Measurements from ENCODE around the gene ANO3. TPM values are rescaled to one million over a fixed set of nuclear protein-coding genes. Genes with fewer than 3 reads are reported as not detected.
A peak's percentile ranks its signal among the peaks of the same experiment; 100 is the strongest.
"Not testable (repeated sequence)": the region's sequence is repeated elsewhere in the genome, so short reads cannot be mapped to it uniquely, and the experiment has no call there.

ANO3 gene
- total RNA-seq, 2 donors from 2014 or later: 0.12 to 0.13 TPM

DNA sequence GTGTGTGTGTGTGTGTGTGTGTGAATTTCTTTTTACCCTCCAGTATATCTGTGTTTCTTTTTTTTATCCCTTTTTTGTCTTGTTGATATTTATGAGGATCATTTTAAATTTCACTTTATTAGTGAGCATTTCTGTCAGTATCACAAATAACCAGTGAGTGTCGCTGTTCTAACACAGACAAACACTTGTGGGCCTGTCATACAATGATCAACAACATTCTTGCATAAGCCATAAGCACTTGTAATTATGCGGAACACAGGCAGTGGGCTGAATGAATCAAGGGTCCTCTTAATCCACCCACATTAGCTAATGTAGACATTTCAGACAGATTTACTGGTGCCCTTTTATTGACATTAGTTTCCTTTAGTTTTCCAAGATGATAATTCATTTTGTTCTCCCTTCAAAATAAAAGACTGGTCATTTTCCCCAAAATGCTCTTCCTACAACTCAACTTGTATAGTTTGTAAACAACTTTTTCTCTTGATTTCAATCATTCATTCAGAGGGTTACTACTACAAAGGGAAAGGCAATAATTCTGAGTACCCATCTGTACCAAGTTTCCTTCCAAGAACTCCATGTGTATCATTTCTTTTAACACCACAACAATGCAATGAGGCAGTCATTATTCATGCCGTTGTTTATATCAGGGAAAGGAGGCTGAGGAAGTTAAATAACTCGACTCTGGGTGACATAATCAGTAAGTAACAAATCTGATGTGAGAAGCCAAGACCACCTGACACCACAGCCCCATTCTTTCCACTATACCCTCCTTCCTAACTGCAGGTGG, 34.5 kb upstream of the ANO3 start:
- Histone ChIP-seq H3K36me3 (no peaks in the 10 kb centered on the region), H3K4me3 (no peak overlapping the region), H3K9me3 (no peaks in the 10 kb centered on the region), H3K27ac (no peak overlapping the region), H3K27me3 (no peaks in the 10 kb centered on the region), H3K4me1 (no peaks in the 10 kb centered on the region), H3K9ac (ENCODE audit: low read depth in 2 of 2, low read length in 2 of 2) (no peak overlapping the region)
- intact Hi-C loops (cut with DNase I): loop anchor here (5.0 to 10.0 kb wide), 3 partner anchors 355 to 860 kb away; no protein-coding TSS in a partner anchor
- TF ChIP-seq, protein P1, sequence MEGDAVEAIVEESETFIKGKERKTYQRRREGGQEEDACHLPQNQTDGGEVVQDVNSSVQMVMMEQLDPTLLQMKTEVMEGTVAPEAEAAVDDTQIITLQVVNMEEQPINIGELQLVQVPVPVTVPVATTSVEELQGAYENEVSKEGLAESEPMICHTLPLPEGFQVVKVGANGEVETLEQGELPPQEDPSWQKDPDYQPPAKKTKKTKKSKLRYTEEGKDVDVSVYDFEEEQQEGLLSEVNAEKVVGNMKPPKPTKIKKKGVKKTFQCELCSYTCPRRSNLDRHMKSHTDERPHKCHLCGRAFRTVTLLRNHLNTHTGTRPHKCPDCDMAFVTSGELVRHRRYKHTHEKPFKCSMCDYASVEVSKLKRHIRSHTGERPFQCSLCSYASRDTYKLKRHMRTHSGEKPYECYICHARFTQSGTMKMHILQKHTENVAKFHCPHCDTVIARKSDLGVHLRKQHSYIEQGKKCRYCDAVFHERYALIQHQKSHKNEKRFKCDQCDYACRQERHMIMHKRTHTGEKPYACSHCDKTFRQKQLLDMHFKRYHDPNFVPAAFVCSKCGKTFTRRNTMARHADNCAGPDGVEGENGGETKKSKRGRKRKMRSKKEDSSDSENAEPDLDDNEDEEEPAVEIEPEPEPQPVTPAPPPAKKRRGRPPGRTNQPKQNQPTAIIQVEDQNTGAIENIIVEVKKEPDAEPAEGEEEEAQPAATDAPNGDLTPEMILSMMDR (IDR thresholded peaks at IDR 0.05): peak; percentile 53
- no peak for DNase-seq

DNA sequence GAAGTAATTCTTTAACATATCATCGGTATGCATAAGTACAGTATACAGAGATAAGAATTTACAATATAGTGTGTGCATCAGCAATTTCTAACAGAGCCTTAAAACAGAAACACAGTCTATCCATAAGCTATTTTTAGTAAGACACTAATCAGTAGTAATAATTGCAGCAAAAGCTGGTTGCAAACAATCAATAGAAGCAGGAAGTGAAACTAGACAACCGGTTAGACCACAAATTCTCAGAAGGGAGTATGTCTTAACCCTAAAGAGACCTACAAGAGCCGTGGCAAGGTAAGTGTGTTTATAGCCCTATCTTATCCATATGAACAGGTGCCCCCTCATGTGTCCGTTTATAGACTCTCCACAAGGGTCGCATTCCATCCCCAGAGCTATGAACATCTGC, 15.6 kb upstream of the ANO3 start:
- H3K4me1 ChIP-seq; intact Hi-C loops (cut with DNase I); H3K27me3 ChIP-seq; H3K9ac ChIP-seq (ENCODE audit: low read depth in 2 of 2, low read length in 2 of 2); H3K9me3 ChIP-seq; H3K27ac ChIP-seq; H3K4me3 ChIP-seq; DNase-seq; H3K36me3 ChIP-seq: not testable (repeated sequence)

DNA sequence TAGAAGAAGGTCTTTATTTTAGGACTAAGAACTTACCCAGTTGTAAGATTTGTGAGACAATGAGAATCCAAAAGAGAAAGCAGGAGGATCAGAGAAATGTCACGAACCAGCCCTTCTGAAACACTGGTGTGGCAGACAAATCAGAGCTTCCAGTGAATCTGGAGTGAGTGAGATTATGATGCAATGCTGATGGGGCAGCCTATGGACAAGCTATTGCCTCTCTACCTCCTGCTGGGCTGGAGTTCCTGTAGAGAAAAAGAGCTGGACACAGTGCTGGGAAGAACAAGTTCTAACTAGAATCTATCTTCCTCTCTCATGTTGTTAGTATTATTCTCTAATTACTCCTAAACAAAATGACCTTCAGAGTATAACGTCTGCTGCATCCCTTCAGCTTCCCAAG, 12.0 kb upstream of the ANO3 start:
- DNase-seq: no peak
- no peak overlapping the region for H3K27ac ChIP-seq
- H3K4me3 ChIP-seq: no peak overlapping the region
- intact Hi-C loops (cut with DNase I): no loop called here
- no peaks in the 10 kb centered on the region for H3K4me1 ChIP-seq
- no peaks in the 10 kb centered on the region for H3K9me3 ChIP-seq
- H3K9ac ChIP-seq (ENCODE audit: low read depth in 2 of 2, low read length in 2 of 2): no peak overlapping the region
- no peaks in the 10 kb centered on the region for H3K27me3 ChIP-seq
- no peaks in the 10 kb centered on the region for H3K36me3 ChIP-seq
- TF ChIP-seq, protein P1 (IDR thresholded peaks at IDR 0.05): no peak

DNA sequence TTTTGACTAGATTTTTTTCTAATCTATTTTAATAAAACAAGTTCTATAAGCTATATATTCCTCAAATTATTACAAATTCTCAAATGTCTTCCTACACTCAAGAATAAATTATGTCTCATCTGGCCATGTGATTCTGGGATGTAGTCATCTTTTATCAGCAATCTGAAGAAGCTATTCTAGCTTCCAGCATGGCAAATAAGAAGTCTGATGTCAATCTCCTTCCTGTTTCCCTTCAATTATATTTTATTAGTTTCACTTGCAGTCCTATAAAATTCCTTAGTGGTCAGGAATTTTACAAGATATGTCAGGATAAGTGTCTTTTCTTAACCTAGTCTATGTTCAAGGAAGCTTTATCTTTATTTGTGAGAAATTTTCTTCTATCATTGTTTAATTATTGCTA, 10.4 kb upstream of the ANO3 start:
- no peak overlapping the region for H3K9ac ChIP-seq (ENCODE audit: low read depth in 2 of 2, low read length in 2 of 2)
- DNase-seq: no peak
- TF ChIP-seq, protein P1 (IDR thresholded peaks at IDR 0.05): no peak
- no peak overlapping the region for H3K4me3 ChIP-seq
- H3K36me3 ChIP-seq: no peaks in the 10 kb centered on the region
- intact Hi-C loops (cut with DNase I): no loop called here
- H3K9me3 ChIP-seq: no peaks in the 10 kb centered on the region
- no peak overlapping the region for H3K27ac ChIP-seq
- no peaks in the 10 kb centered on the region for H3K4me1 ChIP-seq
- H3K27me3 ChIP-seq: no peaks in the 10 kb centered on the region

DNA sequence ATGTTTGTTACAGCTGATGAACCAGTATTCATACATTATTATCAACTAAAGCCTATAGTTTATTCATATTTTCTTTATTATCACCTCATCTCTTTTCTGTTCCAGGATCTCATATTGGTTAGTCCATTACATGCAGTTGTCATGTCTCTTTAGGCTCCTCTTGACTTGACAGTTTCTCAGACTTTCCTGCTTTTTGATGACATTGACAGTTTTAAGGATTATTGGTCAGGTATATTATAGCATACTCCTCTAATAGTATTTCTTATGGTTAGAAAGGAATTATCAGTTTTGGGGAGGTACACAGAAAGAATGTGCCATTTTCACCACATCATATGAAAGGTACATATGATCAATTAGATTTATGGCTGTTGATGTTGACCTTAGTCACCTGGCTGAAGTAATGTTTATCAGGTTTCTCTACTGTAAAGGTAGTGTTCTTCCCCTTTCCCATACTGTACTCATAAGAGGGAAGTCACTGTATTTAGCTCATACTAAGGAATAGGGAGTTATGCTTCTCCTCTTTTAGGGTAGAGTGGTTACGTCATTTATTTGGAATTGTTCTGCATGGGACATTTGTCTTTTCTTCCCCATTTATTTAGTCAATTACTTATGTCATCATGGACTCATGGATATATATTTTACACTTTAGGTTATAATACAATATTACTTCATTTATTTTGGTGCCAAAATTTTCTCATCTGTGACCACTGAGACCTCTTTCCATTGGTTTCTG, 9.4 kb upstream of the ANO3 start:
- Histone ChIP-seq H3K9me3 (no peaks in the 10 kb centered on the region), H3K27ac (no peak overlapping the region), H3K4me3 (no peak overlapping the region), H3K9ac (ENCODE audit: low read depth in 2 of 2, low read length in 2 of 2) (no peak overlapping the region), H3K27me3 (no peaks in the 10 kb centered on the region), H3K4me1 (no peaks in the 10 kb centered on the region), H3K36me3 (no peaks in the 10 kb centered on the region)
- no peak for DNase-seq
- TF ChIP-seq, protein P1 (IDR thresholded peaks at IDR 0.05): no peak
- intact Hi-C loops (cut with DNase I): no loop called here

DNA sequence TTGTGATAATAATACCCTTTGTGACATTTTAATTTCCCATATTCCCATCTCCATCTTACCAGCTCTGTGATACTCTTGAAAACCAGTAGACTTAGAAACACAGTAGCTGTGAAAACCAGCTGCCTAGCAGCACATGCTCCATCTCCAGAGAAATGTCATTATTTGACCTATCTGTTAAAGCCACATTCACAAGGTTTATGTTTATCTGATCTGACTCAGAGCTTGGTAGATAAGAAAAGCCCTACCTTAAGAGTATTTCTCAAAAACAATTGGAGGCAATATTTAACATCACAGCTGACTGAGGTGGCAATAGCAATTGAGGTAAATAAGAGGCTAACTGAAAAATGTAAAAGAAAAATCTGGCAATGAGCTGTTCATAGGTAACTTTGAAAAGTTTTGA, 8.1 kb upstream of the ANO3 start:
- H3K9me3 ChIP-seq: no peaks in the 10 kb centered on the region
- H3K4me1 ChIP-seq: no peaks in the 10 kb centered on the region
- H3K27me3 ChIP-seq: no peaks in the 10 kb centered on the region
- no peak overlapping the region for H3K4me3 ChIP-seq
- no peak for DNase-seq
- H3K36me3 ChIP-seq: no peaks in the 10 kb centered on the region
- TF ChIP-seq, protein P1 (IDR thresholded peaks at IDR 0.05): no peak
- H3K9ac ChIP-seq (ENCODE audit: low read depth in 2 of 2, low read length in 2 of 2): no peak overlapping the region
- H3K27ac ChIP-seq: no peak overlapping the region
- intact Hi-C loops (cut with DNase I): no loop called here
